NCI-H2196 (cell line): ENCODE results near the gene TNFAIP6.

Source experiments
- DNase-seq: peaks from one replicate; lab custom pipeline; 2025; ENCODE audit not compliant: unreplicated experiment; lab: John Stamatoyannopoulos, UW

Gene TNFAIP6

DNA sequence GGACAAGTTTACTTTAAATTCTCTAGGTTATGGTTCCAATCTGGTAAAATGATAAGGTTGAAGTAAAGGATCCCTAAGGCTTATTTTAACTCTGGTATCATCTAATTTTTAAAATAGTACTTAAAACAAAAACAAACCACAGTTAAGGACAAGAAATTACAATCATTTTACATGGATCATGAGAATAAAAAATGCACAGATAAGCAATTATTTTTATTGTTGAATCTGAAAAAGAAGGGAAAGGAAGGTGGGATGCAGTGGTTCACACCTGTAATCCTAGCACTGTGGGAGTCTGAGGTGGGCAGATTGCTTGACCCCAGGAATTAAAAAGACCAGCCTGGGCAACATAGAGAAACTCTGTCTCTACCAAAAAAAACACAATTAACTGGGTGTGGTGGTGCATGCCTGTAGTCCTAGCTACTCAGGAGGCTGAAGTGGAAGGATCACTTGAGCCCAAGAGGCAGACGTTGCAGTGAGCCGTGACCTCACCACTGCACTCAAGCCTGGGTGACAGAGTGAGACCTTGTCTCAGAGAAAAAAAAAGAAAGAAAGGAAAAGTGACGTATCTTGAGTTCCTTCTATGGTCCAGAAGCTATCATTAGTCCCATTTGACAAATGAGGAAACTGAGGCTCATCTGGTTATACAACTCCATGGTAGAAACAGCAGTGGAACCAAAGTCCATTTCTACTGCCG is 2.5 kb downstream of the TNFAIP6 start:
- DNase-seq: no peak

DNA sequence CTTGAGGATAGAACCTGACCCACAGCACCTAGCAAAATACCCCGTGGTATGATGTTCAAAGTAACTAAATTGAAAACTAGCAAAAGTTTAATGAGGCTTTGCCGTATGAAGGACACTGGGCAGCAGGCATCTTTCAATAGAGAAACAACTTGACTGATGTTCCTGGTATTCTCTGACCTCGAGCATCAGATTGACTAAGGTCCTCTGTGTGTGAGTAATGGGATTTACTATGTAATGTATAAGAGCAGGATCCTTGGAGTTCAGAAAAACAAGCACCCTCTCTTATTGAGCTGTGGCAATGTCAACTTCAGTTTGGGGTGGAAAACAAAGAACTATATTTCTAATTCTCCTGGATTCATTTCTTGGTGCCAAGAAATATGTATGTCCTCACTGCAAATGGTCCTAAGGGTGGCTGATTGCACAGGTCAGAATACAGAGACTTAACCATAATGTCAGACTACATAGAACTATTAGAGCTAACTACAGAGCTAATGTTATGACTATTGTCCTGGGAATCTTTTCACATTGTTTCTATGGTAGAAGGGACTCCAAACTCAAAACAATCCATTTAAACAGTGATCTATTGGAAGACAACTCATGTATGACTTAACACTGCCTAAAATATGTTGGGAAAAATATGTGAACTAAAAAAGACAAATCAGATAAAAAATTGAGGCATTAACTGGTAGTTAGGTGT is 4.4 kb downstream of the TNFAIP6 start:
- no peak for DNase-seq

DNA sequence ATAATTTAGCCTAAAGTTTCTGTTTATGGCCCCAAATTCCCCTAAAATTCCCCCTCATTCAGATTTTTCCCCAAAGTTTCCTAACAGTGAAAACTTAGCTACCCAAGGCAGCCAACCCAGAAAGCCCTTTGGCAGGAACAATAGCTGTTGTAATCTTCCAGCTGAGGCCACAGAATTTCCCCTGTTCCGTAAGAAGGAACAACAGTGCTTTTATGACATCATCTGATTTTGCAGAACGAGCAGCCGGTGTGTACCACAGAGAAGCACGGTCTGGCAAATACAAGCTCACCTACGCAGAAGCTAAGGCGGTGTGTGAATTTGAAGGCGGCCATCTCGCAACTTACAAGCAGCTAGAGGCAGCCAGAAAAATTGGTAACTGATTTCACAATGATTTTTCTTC is 6.3 kb downstream of the TNFAIP6 start:
- no peak for DNase-seq

GRCh38 chr2:151367571-151367970 is 10.2 kb downstream of the TNFAIP6 start:
- no peak for DNase-seq

DNA sequence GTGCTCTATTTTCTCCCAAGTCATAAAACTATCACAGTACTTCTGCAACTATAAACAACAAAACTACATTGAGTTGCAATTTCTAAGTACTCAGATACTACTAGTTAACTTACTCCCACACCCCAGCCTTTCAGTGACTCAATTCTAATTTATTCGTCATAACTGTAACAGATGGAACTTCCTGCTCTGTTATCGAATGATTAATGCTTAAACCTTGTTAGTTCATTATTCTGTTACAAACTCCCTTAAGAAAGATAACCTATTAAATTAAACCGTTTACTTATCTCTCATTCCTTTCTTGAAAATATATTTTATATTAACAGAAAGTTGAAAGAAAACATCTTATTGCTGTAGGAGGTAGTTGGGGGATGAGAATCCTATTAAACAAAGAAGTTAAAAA is 17.0 kb downstream of the TNFAIP6 start:
- no peak for DNase-seq

- DNase-seq: no peak
Observed at GRCh38 chr2:151379169-151379568, 21.8 kb downstream of the TNFAIP6 start.

DNA sequence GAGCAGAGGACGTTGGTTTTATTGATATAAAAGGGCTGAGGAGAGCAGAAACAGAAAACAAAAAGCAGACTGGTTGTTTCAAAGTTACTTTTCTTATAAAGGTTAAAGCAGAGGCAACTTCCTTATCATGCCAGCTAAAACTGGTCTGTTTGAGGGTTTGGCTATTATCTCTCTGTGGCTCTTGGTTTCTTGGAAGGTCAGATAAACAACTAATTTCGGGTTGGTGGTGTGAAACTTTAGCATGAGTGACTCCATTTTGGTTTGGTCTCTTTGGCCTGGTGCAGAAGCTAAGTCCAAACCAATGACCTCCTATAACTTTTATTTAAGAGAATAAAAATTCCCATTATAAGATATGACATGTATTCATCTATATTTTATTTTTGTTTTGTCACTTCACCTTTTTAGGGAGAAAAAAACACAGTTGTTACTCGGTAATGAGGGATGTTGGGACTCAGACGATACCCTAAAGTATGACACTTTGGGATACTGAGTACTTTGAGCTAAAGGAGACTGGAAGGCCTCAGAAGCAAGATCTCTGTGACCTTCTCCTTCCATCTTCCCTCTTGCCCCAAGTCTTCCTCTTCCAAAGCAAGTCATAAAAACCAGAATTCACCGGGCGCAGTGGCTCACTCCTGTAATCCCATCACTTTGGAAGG is 23.3 kb downstream of the TNFAIP6 start:
- no peak for DNase-seq

DNA sequence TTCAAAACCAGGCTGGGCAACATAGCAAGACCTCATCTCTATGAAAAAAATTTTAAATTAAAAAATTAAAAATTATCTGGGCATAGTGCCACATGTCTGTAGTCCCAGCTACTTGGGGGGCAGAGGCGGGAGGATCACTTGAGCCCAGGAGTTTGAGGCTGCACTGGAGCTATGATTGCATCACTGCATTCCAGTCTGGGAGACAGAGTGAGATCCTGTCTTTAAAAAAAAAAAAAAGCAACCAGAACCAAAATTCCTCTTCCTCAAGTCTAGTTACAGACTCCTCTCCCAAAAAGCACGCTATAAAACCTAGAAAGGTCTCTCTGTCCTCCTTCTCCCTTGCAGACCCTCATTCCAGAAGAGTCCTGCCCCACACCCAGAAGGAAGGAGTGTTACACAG is 23.9 kb downstream of the TNFAIP6 start:
- DNase-seq: no peak

DNA sequence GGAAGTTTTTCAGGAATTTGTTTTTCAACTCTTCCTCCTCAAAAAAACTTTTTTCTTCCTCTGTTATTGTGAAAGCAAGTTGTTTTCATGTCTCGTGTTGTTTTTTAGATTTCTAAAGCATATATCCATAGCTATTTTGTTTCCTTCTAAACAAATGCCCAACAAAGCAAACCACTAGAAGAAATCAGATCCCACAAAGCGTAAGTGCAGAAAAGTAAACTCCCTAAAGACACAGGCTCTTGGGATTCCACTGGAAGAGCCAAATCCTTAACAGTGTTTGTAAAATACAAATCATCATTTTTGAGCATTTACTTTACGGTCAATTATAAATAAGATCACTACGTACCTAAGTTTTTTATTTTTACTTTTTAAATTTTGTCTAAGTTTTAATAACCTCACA is 30.6 kb downstream of the TNFAIP6 start:
- no peak for DNase-seq

GRCh38 chr2:151391436-151391835 is 34.0 kb downstream of the TNFAIP6 start:
- no peak for DNase-seq

DNA sequence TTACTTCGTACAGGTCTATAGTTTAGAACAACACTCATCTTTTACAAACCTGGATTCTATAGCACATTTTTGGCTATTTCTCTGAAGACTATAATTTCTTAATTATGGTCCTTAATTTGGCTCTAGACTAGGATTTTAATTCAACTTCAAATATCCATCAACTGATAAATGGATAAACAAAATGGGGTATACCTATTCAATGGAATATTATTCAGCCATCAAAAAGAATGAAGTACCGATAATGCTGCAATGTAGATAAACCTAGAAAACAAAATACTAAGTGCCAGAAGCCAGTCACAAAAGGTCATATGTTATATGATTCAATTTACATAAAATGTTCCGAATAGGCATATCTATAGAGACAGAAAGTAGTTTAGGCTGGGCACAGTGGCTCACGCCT is 37.1 kb downstream of the TNFAIP6 start:
- no peak for DNase-seq

DNA sequence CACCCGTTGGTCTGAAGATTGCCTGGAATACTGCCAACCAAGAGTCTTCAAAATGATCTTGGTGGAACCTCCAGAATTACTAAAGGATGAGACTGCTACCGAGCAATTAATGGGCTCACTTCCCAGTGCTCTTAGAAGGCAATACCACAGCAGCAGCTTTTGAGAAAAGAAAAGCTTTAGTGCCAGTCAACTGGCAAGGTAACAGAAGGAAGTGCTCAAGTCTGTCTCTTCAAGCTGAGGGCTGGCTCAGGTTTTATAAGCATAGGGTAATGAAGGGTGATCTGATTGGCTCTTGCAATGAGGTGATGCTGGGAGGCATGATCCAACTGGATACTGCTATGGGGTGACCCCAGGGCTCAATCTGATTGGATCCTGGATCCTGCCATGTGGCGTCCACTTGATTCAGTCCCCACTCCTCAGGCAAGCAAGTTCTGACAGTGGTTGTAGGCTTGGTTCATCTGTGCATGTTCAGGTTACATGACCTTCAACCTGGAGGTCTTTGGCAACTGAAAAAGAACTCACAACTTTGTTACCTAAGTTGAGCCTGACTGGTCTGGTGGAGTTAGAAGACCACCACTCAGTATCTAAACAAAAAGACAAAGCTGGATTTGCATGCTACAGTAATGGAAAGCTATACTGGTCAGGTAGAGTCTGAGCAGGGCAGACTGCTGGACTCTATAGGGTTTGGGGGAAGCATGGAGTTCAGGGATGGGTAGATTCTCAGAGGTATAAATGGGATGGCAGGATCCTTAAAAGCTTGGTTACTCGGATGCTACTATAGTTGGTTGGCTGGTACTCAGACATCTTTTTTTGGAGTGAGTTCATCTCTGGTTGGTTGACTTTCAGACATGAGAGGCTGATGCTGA is 38.4 kb downstream of the TNFAIP6 start:
- DNase-seq: no peak

- DNase-seq: no peak
Observed at GRCh38 chr2:151399981-151400380, 42.6 kb downstream of the TNFAIP6 start.

DNA sequence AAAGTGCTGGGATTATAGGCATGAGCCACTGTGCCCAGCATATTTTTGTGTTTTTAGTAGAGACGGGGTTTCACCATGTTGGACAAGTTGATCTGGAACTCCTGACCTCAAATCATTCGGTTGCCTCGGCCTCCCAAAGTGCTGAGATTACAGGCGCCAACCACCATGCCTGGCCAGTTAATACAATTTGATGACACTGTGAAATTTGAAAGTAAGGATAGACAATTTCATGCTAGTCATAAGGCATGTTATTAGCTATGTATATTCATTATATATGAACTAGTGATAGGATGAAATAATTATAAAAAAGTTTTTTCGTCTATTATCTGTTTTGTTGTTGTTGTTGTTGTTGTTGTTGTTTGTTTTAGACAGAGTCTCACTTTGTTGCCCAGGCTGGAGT is 43.8 kb downstream of the TNFAIP6 start:
- DNase-seq: no peak

DNA sequence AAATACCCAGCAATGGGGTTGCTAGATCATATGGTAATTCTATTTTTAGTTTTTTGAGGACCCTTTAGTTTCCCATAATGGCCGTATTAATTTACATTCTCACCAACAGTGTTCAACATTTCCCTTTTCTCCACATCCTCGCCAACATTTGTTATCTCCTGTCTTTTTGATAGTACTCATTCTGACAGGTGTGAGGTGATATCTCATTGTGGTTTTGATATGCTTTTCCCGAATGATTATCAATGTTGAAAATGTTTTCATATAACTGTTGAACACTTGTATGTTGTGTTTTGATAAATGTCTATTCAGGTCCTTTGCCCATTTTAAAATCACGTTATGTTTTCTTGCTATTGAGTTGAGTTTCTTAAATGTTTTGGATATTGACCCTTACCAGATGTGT is 46.5 kb downstream of the TNFAIP6 start:
- DNase-seq: no peak

DNA sequence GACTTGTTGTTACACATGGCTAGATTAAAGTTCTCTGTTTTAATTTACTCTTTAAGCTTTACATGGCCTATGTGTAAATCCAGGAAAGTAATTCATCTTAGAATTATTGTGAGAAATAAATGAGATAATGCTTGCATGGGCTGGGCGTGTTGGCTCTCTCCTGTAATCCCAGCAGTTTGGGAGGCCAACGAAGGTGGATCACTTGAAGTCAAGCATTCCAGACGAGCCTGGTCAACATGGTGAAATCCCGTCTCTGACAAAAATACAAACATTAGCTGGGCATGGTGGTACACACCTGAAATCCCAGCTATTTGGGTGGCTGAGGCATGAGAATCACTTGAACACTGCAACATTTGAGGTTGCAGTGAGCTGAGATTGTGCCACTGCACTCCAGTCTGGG is 48.0 kb downstream of the TNFAIP6 start:
- DNase-seq: no peak

- no peak for DNase-seq
Observed at GRCh38 chr2:151407281-151407680, 49.9 kb downstream of the TNFAIP6 start.

DNA sequence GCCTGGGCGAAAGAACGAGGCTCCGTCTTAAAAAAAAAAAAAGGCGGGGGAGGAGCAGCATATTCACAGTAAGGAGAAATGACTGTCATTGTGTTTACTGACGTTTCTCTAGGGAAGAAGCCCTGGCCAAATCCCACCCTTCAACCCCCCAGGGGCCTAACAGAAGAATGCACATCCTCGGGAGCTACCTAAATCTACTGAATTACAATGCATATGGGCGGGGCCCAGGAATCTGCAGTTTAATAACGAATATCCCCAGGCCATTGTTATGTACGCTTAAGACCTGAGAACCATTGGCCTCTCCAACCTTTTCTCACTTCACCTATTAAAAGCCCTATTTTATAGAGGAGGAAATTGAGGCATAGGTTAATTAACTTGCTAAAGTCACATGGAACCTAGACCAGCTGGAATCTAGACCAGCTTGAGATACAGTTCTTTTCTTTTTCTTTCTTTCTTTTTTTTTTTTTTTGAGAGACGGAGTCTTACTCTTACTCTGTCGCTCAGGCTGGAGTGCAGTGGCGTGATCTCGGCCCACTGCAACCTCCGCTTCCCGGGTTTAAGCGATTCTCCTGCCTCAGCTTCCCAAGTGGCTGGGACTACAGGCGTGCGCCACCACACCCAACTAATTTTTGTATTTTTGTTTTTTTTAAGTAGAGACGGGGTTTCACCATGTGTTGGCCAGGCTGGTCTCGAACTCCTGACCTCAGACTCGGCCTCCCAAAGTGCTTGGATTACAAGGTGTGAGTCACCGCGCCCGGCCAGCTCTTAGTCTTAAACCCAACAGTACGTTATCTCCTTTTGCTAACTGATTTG is 51.6 kb downstream of the TNFAIP6 start:
- no peak for DNase-seq

DNA sequence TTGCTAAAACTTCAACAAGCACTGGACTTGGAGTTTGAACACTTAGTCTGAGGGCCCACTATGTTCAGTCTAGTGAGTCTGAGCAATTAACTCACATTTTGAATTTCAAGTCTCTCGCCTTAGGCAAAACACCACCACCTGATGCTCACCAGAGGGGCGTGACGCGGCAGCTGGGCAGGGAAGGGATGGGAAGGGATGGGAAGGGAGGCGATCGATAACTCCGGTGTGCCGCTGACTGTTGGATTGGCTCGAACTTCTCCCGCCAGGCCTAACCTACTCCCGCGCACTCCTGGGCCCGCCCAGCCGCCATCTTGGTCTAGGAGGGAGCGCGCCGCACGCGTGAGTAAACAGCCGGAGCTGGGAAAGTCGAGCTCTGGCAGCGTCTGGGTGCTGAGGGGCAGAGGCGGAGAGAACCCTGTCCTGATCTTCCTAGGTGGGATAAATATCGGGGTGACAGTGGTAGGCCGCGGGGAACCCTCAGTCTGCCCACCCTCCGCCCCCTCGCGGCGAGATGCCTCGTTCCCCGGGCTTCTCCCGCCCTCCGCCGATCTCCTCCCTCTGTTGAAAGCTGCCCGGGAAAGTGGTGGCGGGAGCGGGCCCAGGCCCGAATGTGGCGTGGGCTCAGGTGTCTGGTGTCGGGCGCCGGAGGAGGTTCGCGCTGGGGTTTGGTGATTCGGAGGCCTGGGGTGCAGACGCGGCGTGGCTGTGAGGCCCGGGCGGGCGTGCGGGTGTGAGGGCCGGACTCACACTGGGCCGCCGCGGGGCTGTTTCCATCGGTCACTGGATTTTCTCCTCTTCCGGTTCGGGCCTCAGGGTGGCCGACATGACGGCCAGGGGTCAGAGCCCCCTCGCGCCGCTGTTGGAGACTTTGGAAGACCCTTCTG is 52.5 kb downstream of the TNFAIP6 start, which contains the start of gene RIF1:
Gene RIF1, plus strand, starts transcription at position 302 of the 884 bp plus-strand sequence. Its CDS starts 522 bp downstream, at position 824.
- DNase-seq: peak; percentile 92

GRCh38 chr2:151410485-151410834 is 53.1 kb downstream of the TNFAIP6 start:
- DNase-seq: peak; percentile 13
